OCI-LY7 (cell line): ENCODE results near the gene SPOCK1. TPM values are rescaled to one million over a fixed set of nuclear protein-coding genes. Genes with fewer than 3 reads are reported as not detected.

ENCODE experiments used
- BruUV-seq: library from RNA; stranded (reverse); fragments of 400-500 nt; replicated peaks from 2 replicates; lab custom pipeline; 2021; lab: Mats Ljungman, UMichigan
- CTCF ChIA-PET: fragments of 300-600 bp; sonication (Branson Sonifier 250); formaldehyde crosslinking; loops from one replicate; lab custom pipeline; 2022; ENCODE audit warnings: antibody characterized with exemption; ENCODE audit not compliant: unreplicated experiment; lab: Charles Lee
- POLR2A ChIA-PET: fragments of 300-600 bp; sonication (Branson Sonifier 250); formaldehyde crosslinking; loops from one replicate; lab custom pipeline; 2022; ENCODE audit warnings: antibody characterized with exemption; lab: Charles Lee
- DNase-seq: peaks from one replicate; pipeline ENCODE4 v3.0.0-alpha.2; 2015; ENCODE audit warnings: low spot score
- H2AFZ ChIP-seq: fragments of 200-600 bp; sonication (generic), shearing (Covaris generic); 2 replicates; pipeline ENCODE4 v1.6.1; 2014; ENCODE audit warnings: mild to moderate bottlenecking, antibody characterized with exemption, low read length, moderate library complexity
- H3K27ac ChIP-seq: fragments of 200-600 bp; sonication (generic); 2 replicates; pipeline ENCODE4 v1.5.1; 2014; ENCODE audit warnings: mixed run types, low read depth, mild to moderate bottlenecking, moderate library complexity, low read length, inconsistent platforms; ENCODE audit not compliant: poor library complexity, severe bottlenecking
- H3K36me3 ChIP-seq: fragments of 200-600 bp; sonication (generic); 2 replicates; pipeline ENCODE4 v1.6.1; 2014; ENCODE audit warnings: mild to moderate bottlenecking, antibody characterized with exemption, low read length, moderate library complexity, mixed read lengths; ENCODE audit not compliant: insufficient read depth
- H3K4me1 ChIP-seq: fragments of 200-600 bp; sonication (generic); 2 replicates; pipeline ENCODE4 v1.5.1; 2014; ENCODE audit warnings: mild to moderate bottlenecking, low read length; ENCODE audit not compliant: insufficient read depth, poor library complexity, severe bottlenecking
- H3K4me2 ChIP-seq: fragments of 200-600 bp; sonication (generic); 2 replicates; pipeline ENCODE4 v1.6.1; 2014; ENCODE audit warnings: mild to moderate bottlenecking, low read length
- H3K4me3 ChIP-seq: fragments of 200-600 bp; sonication (generic); 2 replicates; pipeline ENCODE4 v1.5.1; 2014; ENCODE audit warnings: mild to moderate bottlenecking, low read depth, low read length; ENCODE audit not compliant: poor library complexity, severe bottlenecking
- H3K79me2 ChIP-seq: fragments of 200-600 bp; sonication (generic); 2 replicates; pipeline ENCODE4 v1.6.1; 2016; ENCODE audit warnings: low read depth, mild to moderate bottlenecking, low read length, moderate library complexity, mixed read lengths; ENCODE audit not compliant: insufficient read depth
- H3K9me2 ChIP-seq: fragments of 200-600 bp; sonication (generic); 2 replicates; pipeline ENCODE4 v1.6.1; 2016; ENCODE audit warnings: mild to moderate bottlenecking, low read length, mixed read lengths; ENCODE audit not compliant: insufficient read depth
- H3K9me3 ChIP-seq: fragments of 200-600 bp; sonication (generic); 2 replicates; pipeline ENCODE4 v1.6.1; 2014; ENCODE audit warnings: mild to moderate bottlenecking, mixed run types, low read length, mixed read lengths
- H4K20me1 ChIP-seq: fragments of 200-600 bp; sonication (generic); 2 replicates; pipeline ENCODE4 v1.6.1; 2014; ENCODE audit warnings: mild to moderate bottlenecking, antibody characterized with exemption, low read length, moderate library complexity, mixed read lengths; ENCODE audit not compliant: insufficient read depth
- EZH2phosphoT487 ChIP-seq: fragments of 200-600 bp; sonication (generic); IDR thresholded peaks from 2 replicates; pipeline ENCODE4 v1.6.1; 2018; ENCODE audit warnings: low read depth, borderline replicate concordance, mild to moderate bottlenecking, mixed run types, antibody characterized with exemption, low read length, moderate library complexity, mixed read lengths
- intact Hi-C: fragments of 100-400 bp; cut with micrococcal nuclease; formaldehyde crosslinking; loops from one replicate; pipeline ENCODE4 v1.10.0; 2022; ENCODE audit not compliant: unreplicated experiment
- total RNA-seq, 2 experiments: library from RNA; depleted of rRNA in 1 of 2; stranded (reverse); fragments of >200 nt in 1 of 2; shearing (Covaris generic) in 1 of 2; gene quantifications; 2 replicates each; pipeline ENCODE4 v1.2.3, GENCODE V29; 2014 to 2022
- TF ChIP-seq, protein P1 (sequence below): fragments of 200-600 bp; sonication (generic); conservative IDR thresholded peaks from 2 replicates; pipeline ENCODE4 v1.5.1; 2014; ENCODE audit warnings: mild to moderate bottlenecking, antibody characterized with exemption, low read length, moderate library complexity, mixed read lengths

The SPOCK1 gene
- total RNA-seq, 2 experiments from 2014 or later: 0.29 to 1.5 TPM

DNA sequence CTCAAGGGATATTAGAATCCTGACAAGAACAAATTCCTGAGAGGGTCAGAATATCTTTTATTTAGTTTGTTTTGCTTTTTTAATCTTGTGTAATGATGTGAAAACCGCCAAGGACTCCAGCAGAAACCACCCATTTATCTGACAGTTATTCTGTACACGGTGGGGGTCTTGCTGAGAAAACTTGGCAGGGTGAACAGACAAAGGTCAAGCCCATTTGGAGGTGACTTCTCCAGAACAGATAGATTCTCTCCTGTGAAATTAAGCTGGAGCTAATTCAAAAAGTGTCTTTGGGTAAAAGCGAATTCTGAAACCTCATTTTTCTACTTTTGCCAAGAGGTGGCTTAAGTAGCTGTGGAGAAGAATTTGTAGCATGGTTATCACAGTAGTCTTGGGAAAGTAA lies 484.4 kb downstream of the SPOCK1 start:
- BruUV-seq: no TSS peak
- Histone ChIP-seq H3K4me3 (no peak overlapping the region), H3K9me3 (no peaks in the 10 kb centered on the region), H3K36me3 (no peaks in the 10 kb centered on the region), H3K9me2 (no peaks in the 10 kb centered on the region), H4K20me1 (no peaks in the 10 kb centered on the region), H3K27ac (no peak overlapping the region), H3K4me2 (no peak overlapping the region), H2AFZ (no peak overlapping the region), H3K4me1 (peaks cover 8% of the 10 kb centered on the region), H3K79me2 (no peaks in the 10 kb centered on the region)
- DNase-seq: no peak
- CTCF ChIA-PET: no interaction called here
- TF ChIP-seq, protein P1, sequence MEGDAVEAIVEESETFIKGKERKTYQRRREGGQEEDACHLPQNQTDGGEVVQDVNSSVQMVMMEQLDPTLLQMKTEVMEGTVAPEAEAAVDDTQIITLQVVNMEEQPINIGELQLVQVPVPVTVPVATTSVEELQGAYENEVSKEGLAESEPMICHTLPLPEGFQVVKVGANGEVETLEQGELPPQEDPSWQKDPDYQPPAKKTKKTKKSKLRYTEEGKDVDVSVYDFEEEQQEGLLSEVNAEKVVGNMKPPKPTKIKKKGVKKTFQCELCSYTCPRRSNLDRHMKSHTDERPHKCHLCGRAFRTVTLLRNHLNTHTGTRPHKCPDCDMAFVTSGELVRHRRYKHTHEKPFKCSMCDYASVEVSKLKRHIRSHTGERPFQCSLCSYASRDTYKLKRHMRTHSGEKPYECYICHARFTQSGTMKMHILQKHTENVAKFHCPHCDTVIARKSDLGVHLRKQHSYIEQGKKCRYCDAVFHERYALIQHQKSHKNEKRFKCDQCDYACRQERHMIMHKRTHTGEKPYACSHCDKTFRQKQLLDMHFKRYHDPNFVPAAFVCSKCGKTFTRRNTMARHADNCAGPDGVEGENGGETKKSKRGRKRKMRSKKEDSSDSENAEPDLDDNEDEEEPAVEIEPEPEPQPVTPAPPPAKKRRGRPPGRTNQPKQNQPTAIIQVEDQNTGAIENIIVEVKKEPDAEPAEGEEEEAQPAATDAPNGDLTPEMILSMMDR: no peak
- TF ChIP-seq EZH2phosphoT487: no peak
- POLR2A ChIA-PET: interaction anchor here (0.7 to 1.2 kb wide), 3 partner anchors 11 to 27 kb away, joined by 3 read pairs; no protein-coding TSS in a partner anchor
- intact Hi-C loops: no loop called here

- no peaks in the 10 kb centered on the region for H3K9me2 ChIP-seq
- no peak overlapping the region for H2AFZ ChIP-seq
- no peaks in the 10 kb centered on the region for H3K36me3 ChIP-seq
- DNase-seq: no peak
- ChIA-PET POLR2A (no interaction called here), CTCF (no interaction called here)
- H4K20me1 ChIP-seq: no peaks in the 10 kb centered on the region
- BruUV-seq: no TSS peak
- no peaks in the 10 kb centered on the region for H3K4me1 ChIP-seq
- H3K4me3 ChIP-seq: no peak overlapping the region
- H3K27ac ChIP-seq: no peak overlapping the region
- no peaks in the 10 kb centered on the region for H3K9me3 ChIP-seq
- H3K4me2 ChIP-seq: no peak overlapping the region
- no peaks in the 10 kb centered on the region for H3K79me2 ChIP-seq
- TF ChIP-seq EZH2phosphoT487: no peak
- TF ChIP-seq, protein P1: no peak
- intact Hi-C loops: no loop called here
Measured at GRCh38 chr5:137010226-137010625, 488.9 kb downstream of the SPOCK1 start.

- Histone ChIP-seq H4K20me1 (no peaks in the 10 kb centered on the region), H3K4me3 (no peak overlapping the region), H3K79me2 (no peaks in the 10 kb centered on the region), H3K36me3 (no peaks in the 10 kb centered on the region), H3K27ac (no peak overlapping the region), H3K4me2 (no peak overlapping the region), H3K9me2 (no peaks in the 10 kb centered on the region), H2AFZ (no peak overlapping the region), H3K4me1 (no peaks in the 10 kb centered on the region), H3K9me3 (no peaks in the 10 kb centered on the region)
- POLR2A ChIA-PET: interaction anchor here (0.7 to 1.4 kb wide), 2 partner anchors 10 to 13 kb away, joined by 3 read pairs; no protein-coding TSS in a partner anchor
- TF ChIP-seq EZH2phosphoT487: no peak
- TF ChIP-seq, protein P1: no peak
- no peak for DNase-seq
- intact Hi-C loops: no loop called here
- BruUV-seq: no TSS peak
- CTCF ChIA-PET: no interaction called here
Measured at GRCh38 chr5:137004279-137004678, 494.8 kb downstream of the SPOCK1 start.
